Gastroesophageal sphincter (tissue), 4 donors: Measurements from ENCODE around the gene ANAPC2. TPM values are rescaled to one million over a fixed set of nuclear protein-coding genes. Genes with fewer than 3 reads are reported as not detected.

Source experiments
- ATAC-seq: fragments of 150-250 bp; one replicate; pipeline ENCODE4 v1.9.1; 2016; ENCODE audit warnings: mild to moderate bottlenecking, moderate library complexity
- H3K27ac ChIP-seq, 4 donors: fragments of 200-600 bp; sonication (generic) in 3 of 4; 1 replicate in 3 of 4; 2 replicates in 1 of 4; pipeline ENCODE4 v1.5.1; 2016 to 2019
- H3K27me3 ChIP-seq: fragments of 200-600 bp; sonication (generic); one replicate; pipeline ENCODE4 v1.5.1; 2019
- H3K36me3 ChIP-seq, 2 donors: fragments of 200-600 bp; sonication (generic); one replicate each; pipeline ENCODE4 v1.5.1; 2019; ENCODE audit warnings: control low read depth in 1 of 2
- H3K4me1 ChIP-seq, 3 donors: fragments of 200-600 bp; sonication (generic); 1 replicate in 2 of 3; 2 replicates in 1 of 3; pipeline ENCODE4 v1.5.1; 2016 to 2019; ENCODE audit warnings: control low read depth in 2 of 3
- H3K4me3 ChIP-seq, 2 donors: fragments of 200-600 bp; sonication (generic); one replicate each; pipeline ENCODE4 v1.5.1; 2019; ENCODE audit warnings: mild to moderate bottlenecking in 1 of 2, moderate library complexity in 1 of 2
- H3K9me3 ChIP-seq, 3 donors: fragments of 200-600 bp; sonication (generic); one replicate each; pipeline ENCODE4 v1.5.1; 2017 to 2019; ENCODE audit warnings: control low read depth in 2 of 3
- CTCF ChIP-seq, 4 experiments: fragments of 200-600 bp in 2 of 4; fragments of 450-650 bp in 2 of 4; sonication (generic) in 1 of 4; IDR thresholded peaks; one replicate each; pipeline ENCODE4 v1.5.1; 2017 to 2019; ENCODE audit warnings: antibody characterized with exemption in 4 of 4, mild to moderate bottlenecking in 2 of 4, moderate library complexity in 2 of 4
- EP300 ChIP-seq: sonication (generic); formaldehyde crosslinking; IDR thresholded peaks from one replicate; pipeline ENCODE4 v1.6.1; 2017; ENCODE audit warnings: antibody characterized with exemption, mild to moderate bottlenecking
- POLR2A ChIP-seq, 2 donors: fragments of 450-650 bp; IDR thresholded peaks; one replicate each; pipeline ENCODE4 v1.6.1; 2017; ENCODE audit warnings: antibody characterized with exemption in 2 of 2, mild to moderate bottlenecking in 2 of 2, moderate library complexity in 1 of 2
- POLR2AphosphoS5 ChIP-seq: sonication (generic); formaldehyde crosslinking; IDR thresholded peaks from one replicate; pipeline ENCODE4 v1.6.1; 2017; ENCODE audit warnings: antibody characterized with exemption
- WGBS, 2 donors: methylation state at CpG; one replicate each; pipeline ENCODE4 v1.1.5; 2018; ENCODE audit warnings: low coverage in 1 of 2; 5-methylcytosine and 5-hydroxymethylcytosine counted together
- total RNA-seq, 4 donors: library from RNA; depleted of rRNA; stranded (reverse); fragments of >200 nt; gene quantifications; one replicate each; pipeline ENCODE4 v1.1.0, GENCODE V29; 2016

The ANAPC2 gene
- total RNA-seq, 4 donors from 2014 or later, result 11.9 to 32.1 (median 23.7) TPM

- TF ChIP-seq EP300 (no peak), POLR2AphosphoS5 (no peak), POLR2A (IDR thresholded peaks at IDR 0.05) (no peak), CTCF (IDR thresholded peaks at IDR 0.05) (no peak)
- Histone ChIP-seq H3K4me3 (peak overlapping the region in 1 of 2 donors; percentile 7), H3K4me1 (peaks cover 0 to 21% (median 6%) of the 10 kb centered on the region in 3 donors), H3K36me3 (no peaks in the 10 kb centered on the region), H3K9me3 (no peaks in the 10 kb centered on the region), H3K27ac (no peak overlapping the region), H3K27me3 (peaks cover 81% of the 10 kb centered on the region)
- ATAC-seq, result peak; percentile 42
- WGBS, 2 donors, result no CpG with 5 or more reads among the region's 65 CpGs
Observed at GRCh38 chr9:137156567-137157375, 31.6 kb downstream of the ANAPC2 start.

GRCh38 chr9:137152844-137153405, 35.4 kb downstream of the ANAPC2 start:
- Histone ChIP-seq H3K4me1 (peaks cover 0 to 13% (median 6%) of the 10 kb centered on the region in 3 donors), H3K27me3 (peaks cover 78% of the 10 kb centered on the region), H3K36me3 (no peaks in the 10 kb centered on the region), H3K4me3 (no peak overlapping the region), H3K27ac (no peak overlapping the region), H3K9me3 (no peaks in the 10 kb centered on the region)
- TF ChIP-seq EP300 (no peak), POLR2AphosphoS5 (no peak), CTCF (IDR thresholded peaks at IDR 0.05) (no peak), POLR2A (IDR thresholded peaks at IDR 0.05) (no peak)
- ATAC-seq, result no peak
- 81 to 91% methylated on average over 6 to 7 of the region's 7 CpGs for WGBS, 2 donors

GRCh38 chr9:137150617-137151457, 37.5 kb downstream of the ANAPC2 start:
- H3K4me1 ChIP-seq, result no peaks in the 10 kb centered on the region
- no peaks in the 10 kb centered on the region for H3K9me3 ChIP-seq
- H3K36me3 ChIP-seq, result no peaks in the 10 kb centered on the region
- TF ChIP-seq EP300 (no peak), CTCF (IDR thresholded peaks at IDR 0.05) (no peak), POLR2A (IDR thresholded peaks at IDR 0.05) (no peak), POLR2AphosphoS5 (no peak)
- WGBS, 2 donors, result 30 to 45% methylated on average over 4 of the region's 34 CpGs
- peaks cover 78% of the 10 kb centered on the region for H3K27me3 ChIP-seq
- no peak overlapping the region for H3K27ac ChIP-seq
- ATAC-seq, result no peak
- no peak overlapping the region for H3K4me3 ChIP-seq

GRCh38 chr9:137149942-137150616, 38.3 kb downstream of the ANAPC2 start:
- WGBS, 2 donors, result 48 to 72% methylated on average over 5 to 12 of the region's 20 CpGs
- H3K9me3 ChIP-seq, result no peaks in the 10 kb centered on the region

More at GRCh38 chr9:137149942-137150616, 38.3 kb downstream of the ANAPC2 start:
- Histone ChIP-seq H3K4me3 (no peak overlapping the region), H3K27ac (no peak overlapping the region), H3K27me3 (peaks cover 78% of the 10 kb centered on the region), H3K4me1 (no peaks in the 10 kb centered on the region), H3K36me3 (no peaks in the 10 kb centered on the region)
- no peak for TF ChIP-seq POLR2A (IDR thresholded peaks at IDR 0.05)
- no peak for TF ChIP-seq EP300
- no peak for TF ChIP-seq CTCF (IDR thresholded peaks at IDR 0.05)
- TF ChIP-seq POLR2AphosphoS5, result no peak
- ATAC-seq, result no peak
